H1 (cell line): ENCODE measurements around the gene NDUFS7.

ENCODE experiments used
- CHD1 ChIP-seq: IDR thresholded peaks from 2 replicates; pipeline ENCODE4 v1.6.1; 2012; ENCODE audit warnings: low read depth, low read length, improper control_type of control experiment
- CHD2 ChIP-seq: IDR thresholded peaks from 2 replicates; pipeline ENCODE4 v1.6.1; 2012; ENCODE audit warnings: low read length, improper control_type of control experiment
- JUN ChIP-seq: IDR thresholded peaks from 2 replicates; pipeline ENCODE4 v1.6.1; 2011; ENCODE audit warnings: low read depth, mild to moderate bottlenecking, improper control_type of control experiment, low read length
- POLR2AphosphoS5 ChIP-seq: IDR thresholded peaks from 2 replicates; pipeline ENCODE4 v1.6.1; 2011; ENCODE audit warnings: low read depth, low read length
- RBBP5 ChIP-seq: IDR thresholded peaks from 2 replicates; pipeline ENCODE4 v1.7.1; 2012; ENCODE audit warnings: low read depth, mild to moderate bottlenecking, inconsistent platforms, low read length, moderate library complexity, borderline replicate concordance
- RNF2 ChIP-seq: fragments of 200-900, 300-1000 bp; sonication (generic); IDR thresholded peaks from 2 replicates; pipeline ENCODE4 v1.7.1; 2016; ENCODE audit warnings: borderline replicate concordance, low read depth, mild to moderate bottlenecking, antibody characterized with exemption, low read length; ENCODE audit not compliant: poor library complexity, severe bottlenecking; ENCODE audit errors: missing control alignments
- TEAD4 ChIP-seq: IDR thresholded peaks from 2 replicates; pipeline ENCODE4 v1.6.1; 2012; ENCODE audit warnings: low read depth, low read length, inconsistent platforms, mixed read lengths
- TF ChIP-seq, protein P1 (sequence below): IDR thresholded peaks from 2 replicates; pipeline ENCODE4 v1.6.1; 2012; ENCODE audit warnings: low read length, inconsistent platforms
- TF ChIP-seq, protein P2 (sequence below): IDR thresholded peaks from 2 replicates; pipeline ENCODE4 v1.6.1; 2011; ENCODE audit warnings: low read length, improper control_type of control experiment
- TF ChIP-seq, protein P3 (sequence below), 3 experiments: IDR thresholded peaks; 1 replicate in 2 of 3; 2 replicates in 1 of 3; pipeline versions ENCODE4 v1.5.1 to v1.6.1; 2011; ENCODE audit warnings: low read length in 3 of 3, mild to moderate bottlenecking in 3 of 3, inconsistent platforms in 2 of 3, low read depth in 1 of 3, moderate library complexity in 1 of 3; ENCODE audit not compliant: insufficient read depth in 1 of 3; ENCODE audit errors: control extremely low read depth in 1 of 3

GRCh38 chr19:1399745-1400144, 16.0 kb downstream of the NDUFS7 start:
- TF ChIP-seq TEAD4, result no peak
- TF ChIP-seq, protein P1, sequence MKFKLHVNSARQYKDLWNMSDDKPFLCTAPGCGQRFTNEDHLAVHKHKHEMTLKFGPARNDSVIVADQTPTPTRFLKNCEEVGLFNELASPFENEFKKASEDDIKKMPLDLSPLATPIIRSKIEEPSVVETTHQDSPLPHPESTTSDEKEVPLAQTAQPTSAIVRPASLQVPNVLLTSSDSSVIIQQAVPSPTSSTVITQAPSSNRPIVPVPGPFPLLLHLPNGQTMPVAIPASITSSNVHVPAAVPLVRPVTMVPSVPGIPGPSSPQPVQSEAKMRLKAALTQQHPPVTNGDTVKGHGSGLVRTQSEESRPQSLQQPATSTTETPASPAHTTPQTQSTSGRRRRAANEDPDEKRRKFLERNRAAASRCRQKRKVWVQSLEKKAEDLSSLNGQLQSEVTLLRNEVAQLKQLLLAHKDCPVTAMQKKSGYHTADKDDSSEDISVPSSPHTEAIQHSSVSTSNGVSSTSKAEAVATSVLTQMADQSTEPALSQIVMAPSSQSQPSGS, result no peak
- no peak for TF ChIP-seq RBBP5
- TF ChIP-seq CHD1, result no peak
- TF ChIP-seq JUN, result no peak
- TF ChIP-seq, protein P2, sequence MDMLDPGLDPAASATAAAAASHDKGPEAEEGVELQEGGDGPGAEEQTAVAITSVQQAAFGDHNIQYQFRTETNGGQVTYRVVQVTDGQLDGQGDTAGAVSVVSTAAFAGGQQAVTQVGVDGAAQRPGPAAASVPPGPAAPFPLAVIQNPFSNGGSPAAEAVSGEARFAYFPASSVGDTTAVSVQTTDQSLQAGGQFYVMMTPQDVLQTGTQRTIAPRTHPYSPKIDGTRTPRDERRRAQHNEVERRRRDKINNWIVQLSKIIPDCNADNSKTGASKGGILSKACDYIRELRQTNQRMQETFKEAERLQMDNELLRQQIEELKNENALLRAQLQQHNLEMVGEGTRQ, result no peak
- TF ChIP-seq, protein P3, sequence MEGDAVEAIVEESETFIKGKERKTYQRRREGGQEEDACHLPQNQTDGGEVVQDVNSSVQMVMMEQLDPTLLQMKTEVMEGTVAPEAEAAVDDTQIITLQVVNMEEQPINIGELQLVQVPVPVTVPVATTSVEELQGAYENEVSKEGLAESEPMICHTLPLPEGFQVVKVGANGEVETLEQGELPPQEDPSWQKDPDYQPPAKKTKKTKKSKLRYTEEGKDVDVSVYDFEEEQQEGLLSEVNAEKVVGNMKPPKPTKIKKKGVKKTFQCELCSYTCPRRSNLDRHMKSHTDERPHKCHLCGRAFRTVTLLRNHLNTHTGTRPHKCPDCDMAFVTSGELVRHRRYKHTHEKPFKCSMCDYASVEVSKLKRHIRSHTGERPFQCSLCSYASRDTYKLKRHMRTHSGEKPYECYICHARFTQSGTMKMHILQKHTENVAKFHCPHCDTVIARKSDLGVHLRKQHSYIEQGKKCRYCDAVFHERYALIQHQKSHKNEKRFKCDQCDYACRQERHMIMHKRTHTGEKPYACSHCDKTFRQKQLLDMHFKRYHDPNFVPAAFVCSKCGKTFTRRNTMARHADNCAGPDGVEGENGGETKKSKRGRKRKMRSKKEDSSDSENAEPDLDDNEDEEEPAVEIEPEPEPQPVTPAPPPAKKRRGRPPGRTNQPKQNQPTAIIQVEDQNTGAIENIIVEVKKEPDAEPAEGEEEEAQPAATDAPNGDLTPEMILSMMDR (IDR thresholded peaks at IDR 0.05; ENCODE audit: control extremely low read depth in 1 of 3, insufficient read depth in 1 of 3, low read depth in 1 of 3, low read length in 3 of 3), result no peak
- no peak for TF ChIP-seq RNF2
- TF ChIP-seq POLR2AphosphoS5, result no peak
- no peak for TF ChIP-seq CHD2
